ENCODE results near the gene ADAM8. TPM values are rescaled to one million over a fixed set of nuclear protein-coding genes. Genes with fewer than 3 reads are reported as not detected.

Gene ADAM8
- total RNA-seq, 4 donors from 2014 or later = 0.90 to 2.1 (median 1.2) TPM

DNA sequence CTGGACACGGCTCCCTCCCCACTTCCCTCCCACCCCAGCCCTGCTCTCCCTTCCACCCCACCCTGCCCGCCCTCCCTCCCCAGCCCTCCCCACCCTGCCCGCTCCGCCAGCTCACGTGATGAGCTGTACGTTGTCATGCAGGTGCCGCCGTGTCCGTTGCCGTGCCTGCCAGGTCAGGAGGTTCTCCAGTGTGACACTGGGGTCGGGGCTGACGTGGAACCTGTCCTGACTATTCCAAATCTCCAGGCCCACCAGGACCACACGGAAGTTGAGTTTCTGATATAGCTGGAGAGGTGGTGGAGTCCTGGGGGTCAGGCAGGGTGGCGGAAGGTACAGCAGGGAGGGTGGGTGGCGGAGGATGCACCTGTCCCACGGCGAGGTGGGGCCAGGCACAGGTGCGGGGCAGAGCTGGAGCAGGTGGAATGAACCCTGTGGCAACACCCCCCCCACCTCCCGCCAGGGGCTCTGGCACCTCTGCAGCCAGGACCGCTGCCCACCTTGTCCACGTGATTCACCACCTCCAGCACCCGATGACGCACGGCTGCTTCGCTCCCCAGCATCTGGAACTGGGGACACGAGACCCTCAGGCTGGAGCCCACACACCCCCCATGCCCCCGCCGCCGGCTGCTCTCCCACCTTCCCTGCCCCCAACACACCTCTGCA lies 4.2 kb downstream of the ADAM8 start:
- intact Hi-C loops (cut with DNase I; ENCODE audit: low total_unique reads) = no loop called here
- Histone ChIP-seq H3K36me3 (no peaks in the 10 kb centered on the region), H3K27ac (no peak overlapping the region), H3K4me1 (no peaks in the 10 kb centered on the region), H3K4me3 (no peak overlapping the region), H3K27me3 (peaks cover 18 to 21% (median 18%) of the 10 kb centered on the region in 3 donors), H3K9me3 (no peaks in the 10 kb centered on the region)
- in situ Hi-C loops (cut with MboI; ENCODE audit: low sequenced_read_pairs in 4 of 4) = no loop called here
- TF ChIP-seq POLR2A (IDR thresholded peaks at IDR 0.05) = no peak
- TF ChIP-seq, protein P1, sequence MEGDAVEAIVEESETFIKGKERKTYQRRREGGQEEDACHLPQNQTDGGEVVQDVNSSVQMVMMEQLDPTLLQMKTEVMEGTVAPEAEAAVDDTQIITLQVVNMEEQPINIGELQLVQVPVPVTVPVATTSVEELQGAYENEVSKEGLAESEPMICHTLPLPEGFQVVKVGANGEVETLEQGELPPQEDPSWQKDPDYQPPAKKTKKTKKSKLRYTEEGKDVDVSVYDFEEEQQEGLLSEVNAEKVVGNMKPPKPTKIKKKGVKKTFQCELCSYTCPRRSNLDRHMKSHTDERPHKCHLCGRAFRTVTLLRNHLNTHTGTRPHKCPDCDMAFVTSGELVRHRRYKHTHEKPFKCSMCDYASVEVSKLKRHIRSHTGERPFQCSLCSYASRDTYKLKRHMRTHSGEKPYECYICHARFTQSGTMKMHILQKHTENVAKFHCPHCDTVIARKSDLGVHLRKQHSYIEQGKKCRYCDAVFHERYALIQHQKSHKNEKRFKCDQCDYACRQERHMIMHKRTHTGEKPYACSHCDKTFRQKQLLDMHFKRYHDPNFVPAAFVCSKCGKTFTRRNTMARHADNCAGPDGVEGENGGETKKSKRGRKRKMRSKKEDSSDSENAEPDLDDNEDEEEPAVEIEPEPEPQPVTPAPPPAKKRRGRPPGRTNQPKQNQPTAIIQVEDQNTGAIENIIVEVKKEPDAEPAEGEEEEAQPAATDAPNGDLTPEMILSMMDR (IDR thresholded peaks at IDR 0.05 in 4 of 5, conservative IDR thresholded peaks at IDR 0.05 in 1 of 5) = no peak
- no peak for ATAC-seq
- no peak for DNase-seq

DNA sequence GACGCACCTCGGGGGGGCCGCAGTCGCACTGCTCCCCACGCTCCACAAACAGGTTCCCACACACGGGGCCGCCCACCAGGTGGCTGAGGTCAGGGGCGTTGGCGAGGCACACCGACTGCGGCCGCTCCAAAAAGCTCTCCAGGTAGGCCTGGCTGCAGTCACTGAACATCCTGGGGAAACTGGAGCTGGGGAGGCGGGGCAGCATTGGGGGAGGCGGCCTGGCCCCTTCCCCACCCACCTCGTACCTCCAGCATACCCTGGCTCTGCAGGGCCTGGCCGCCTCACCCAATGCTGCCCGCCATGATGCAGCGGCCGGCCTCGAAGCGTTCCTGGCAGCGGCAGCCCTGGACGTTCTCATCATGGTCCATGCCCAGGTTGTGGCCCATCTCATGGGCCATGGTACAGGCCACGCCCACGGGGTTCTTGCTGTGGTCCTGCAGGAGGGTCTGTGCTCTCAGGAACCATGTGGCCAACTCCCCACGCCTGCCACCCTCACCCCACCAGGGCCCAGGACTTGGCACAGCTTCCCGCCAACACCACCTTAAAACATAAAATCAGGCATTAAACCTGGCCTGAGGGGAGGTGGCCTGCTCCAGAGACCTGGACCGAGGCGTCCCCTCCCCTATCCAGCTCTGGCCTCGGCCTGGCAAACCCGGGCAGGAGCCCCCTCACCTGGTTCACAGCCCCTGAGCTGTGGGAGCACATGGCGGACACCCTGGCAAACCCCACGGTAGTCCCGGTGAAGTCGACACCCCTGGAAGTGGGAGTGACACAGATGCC lies 5.0 kb downstream of the ADAM8 start:
- Histone ChIP-seq H3K4me1 (no peaks in the 10 kb centered on the region), H3K27me3 (peaks cover 13 to 18% (median 15%) of the 10 kb centered on the region in 3 donors), H3K4me3 (no peak overlapping the region), H3K9me3 (no peaks in the 10 kb centered on the region), H3K36me3 (no peaks in the 10 kb centered on the region), H3K27ac (no peak overlapping the region)
- ATAC-seq = no peak
- no peak for TF ChIP-seq POLR2A (IDR thresholded peaks at IDR 0.05)
- TF ChIP-seq, protein P1 (IDR thresholded peaks at IDR 0.05 in 4 of 5, conservative IDR thresholded peaks at IDR 0.05 in 1 of 5) = no peak
- in situ Hi-C loops (cut with MboI; ENCODE audit: low sequenced_read_pairs in 4 of 4) = no loop called here
- intact Hi-C loops (cut with DNase I; ENCODE audit: low total_unique reads) = no loop called here
- no peak for DNase-seq

DNA sequence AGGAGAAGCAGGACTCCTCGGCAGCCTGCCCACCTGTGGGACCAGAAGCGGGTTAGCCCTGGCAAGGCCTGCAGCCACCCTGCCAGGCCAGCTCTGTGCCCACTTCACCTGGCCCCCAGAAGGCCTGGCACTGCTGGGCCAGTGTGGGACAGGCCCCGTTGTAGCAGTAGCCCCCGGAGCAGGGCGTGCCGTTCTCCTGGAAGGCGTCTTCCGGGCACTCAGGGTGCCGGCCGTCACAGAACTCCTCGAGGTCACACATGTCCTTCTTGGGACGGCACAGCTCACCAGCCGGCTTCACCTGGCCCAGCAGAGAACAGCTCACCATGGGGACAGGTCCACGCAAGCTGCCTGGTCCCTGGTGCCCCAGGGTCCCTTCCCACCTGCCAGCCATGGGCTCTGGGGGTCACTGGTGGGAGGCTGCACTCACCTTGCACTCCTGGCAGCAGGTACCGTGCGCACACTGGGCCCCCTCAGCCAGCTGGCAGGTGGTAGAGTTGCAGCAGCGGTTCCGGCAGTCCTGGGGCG lies 5.8 kb downstream of the ADAM8 start:
- H3K4me3 ChIP-seq = no peak overlapping the region
- H3K9me3 ChIP-seq = no peaks in the 10 kb centered on the region
- H3K36me3 ChIP-seq = no peaks in the 10 kb centered on the region
- H3K4me1 ChIP-seq = no peaks in the 10 kb centered on the region
- no peak for ATAC-seq
- in situ Hi-C loops (cut with MboI; ENCODE audit: low sequenced_read_pairs in 4 of 4) (no loop called here), intact Hi-C loops (cut with DNase I; ENCODE audit: low total_unique reads) (no loop called here)
- DNase-seq = no peak
- peaks cover 5 to 10% (median 8%) of the 10 kb centered on the region in 3 donors for H3K27me3 ChIP-seq
- no peak overlapping the region for H3K27ac ChIP-seq
- no peak for TF ChIP-seq POLR2A (IDR thresholded peaks at IDR 0.05)
- TF ChIP-seq, protein P1 (IDR thresholded peaks at IDR 0.05 in 4 of 5, conservative IDR thresholded peaks at IDR 0.05 in 1 of 5) = no peak

DNA sequence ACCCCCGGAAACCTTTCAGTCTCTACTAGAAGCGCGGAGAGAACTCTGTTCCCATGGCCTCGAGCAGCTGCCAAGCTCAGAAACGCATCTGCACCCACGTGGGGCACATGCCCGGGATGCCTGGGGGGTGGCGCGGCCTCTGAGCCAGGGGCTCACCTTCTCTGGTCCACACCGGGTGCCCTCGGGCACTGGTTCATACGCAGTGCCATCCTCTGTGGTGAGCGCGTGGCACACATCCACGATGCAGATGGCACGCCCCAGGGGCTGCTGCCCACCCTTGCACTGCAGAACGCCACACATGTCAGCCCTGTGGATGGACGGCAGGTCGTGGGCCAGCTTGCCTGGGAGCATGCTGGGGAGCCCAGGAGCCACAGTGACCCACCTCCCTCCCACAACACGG lies 6.5 kb downstream of the ADAM8 start:
- DNase-seq (no peak), ATAC-seq (no peak)
- no peaks in the 10 kb centered on the region for H3K9me3 ChIP-seq
- peaks cover 0 to 4% (median 2%) of the 10 kb centered on the region in 3 donors for H3K27me3 ChIP-seq
- H3K36me3 ChIP-seq = no peaks in the 10 kb centered on the region
- H3K4me3 ChIP-seq = no peak overlapping the region
- intact Hi-C loops (cut with DNase I; ENCODE audit: low total_unique reads) (no loop called here), in situ Hi-C loops (cut with MboI; ENCODE audit: low sequenced_read_pairs in 4 of 4) (no loop called here)
- H3K4me1 ChIP-seq = no peaks in the 10 kb centered on the region
- no peak overlapping the region for H3K27ac ChIP-seq
- TF ChIP-seq POLR2A (IDR thresholded peaks at IDR 0.05) = no peak
- TF ChIP-seq, protein P1 (IDR thresholded peaks at IDR 0.05 in 4 of 5, conservative IDR thresholded peaks at IDR 0.05 in 1 of 5) = no peak
